GM12864 (cell line): Measurements from ENCODE around the gene FGFBP3.

Experiments
- DNase-seq: peaks from one replicate; pipeline ENCODE4 v3.0.0-alpha.2; 2011; ENCODE audit warnings: low read depth
- H3K4me3 ChIP-seq: 2 replicates; pipeline ENCODE4 v1.5.1; 2011; ENCODE audit warnings: mild to moderate bottlenecking, low read depth, low read length, control low read depth
- TF ChIP-seq, protein P1 (sequence below): IDR thresholded peaks from 2 replicates; pipeline ENCODE4 v1.5.1; 2011; ENCODE audit warnings: low read depth, mild to moderate bottlenecking, moderate library complexity, low read length, control low read depth, inconsistent platforms; ENCODE audit errors: missing control alignments

The FGFBP3 gene

DNA sequence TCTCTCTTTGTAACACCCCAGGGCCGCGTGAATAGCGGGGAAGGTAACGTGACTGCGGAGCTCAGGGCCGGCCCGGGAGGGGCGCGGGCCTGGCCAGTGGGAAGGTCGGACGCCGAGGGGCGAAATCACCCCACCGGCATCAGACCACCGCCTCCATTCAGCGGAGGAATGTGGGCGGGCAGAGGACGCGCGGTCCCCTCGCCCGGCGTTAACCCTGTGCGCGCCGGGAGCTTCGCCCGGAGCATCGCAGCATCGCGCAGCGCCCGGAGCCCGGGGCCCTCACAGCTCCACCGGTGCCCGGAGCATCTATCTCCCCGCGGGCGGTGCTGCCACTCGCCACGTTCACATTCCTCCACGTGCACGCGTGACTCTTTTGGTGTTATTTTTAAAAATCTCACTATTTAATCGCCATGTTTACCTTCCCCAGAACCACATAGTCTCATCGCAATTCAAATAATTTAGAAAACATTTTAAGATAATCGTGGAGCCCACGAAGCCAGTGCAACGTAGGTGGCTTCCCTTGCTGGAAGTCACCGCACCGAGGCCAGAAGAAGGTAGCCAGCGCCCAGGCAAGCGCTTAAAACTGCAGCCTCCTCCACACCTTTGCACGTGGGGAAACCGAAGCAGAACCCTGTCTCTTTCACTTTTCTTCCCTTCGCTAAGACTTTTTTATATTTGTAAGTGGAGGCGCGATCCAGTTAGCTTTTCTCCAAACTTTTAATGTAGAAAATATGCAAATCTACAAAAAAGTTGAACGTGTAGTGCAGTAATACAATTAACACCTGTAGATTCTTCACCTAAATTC, 21.8 kb downstream of the FGFBP3 start:
- H3K4me3 ChIP-seq = peak overlapping the region; percentile 28
- no peak for DNase-seq
- TF ChIP-seq, protein P1, sequence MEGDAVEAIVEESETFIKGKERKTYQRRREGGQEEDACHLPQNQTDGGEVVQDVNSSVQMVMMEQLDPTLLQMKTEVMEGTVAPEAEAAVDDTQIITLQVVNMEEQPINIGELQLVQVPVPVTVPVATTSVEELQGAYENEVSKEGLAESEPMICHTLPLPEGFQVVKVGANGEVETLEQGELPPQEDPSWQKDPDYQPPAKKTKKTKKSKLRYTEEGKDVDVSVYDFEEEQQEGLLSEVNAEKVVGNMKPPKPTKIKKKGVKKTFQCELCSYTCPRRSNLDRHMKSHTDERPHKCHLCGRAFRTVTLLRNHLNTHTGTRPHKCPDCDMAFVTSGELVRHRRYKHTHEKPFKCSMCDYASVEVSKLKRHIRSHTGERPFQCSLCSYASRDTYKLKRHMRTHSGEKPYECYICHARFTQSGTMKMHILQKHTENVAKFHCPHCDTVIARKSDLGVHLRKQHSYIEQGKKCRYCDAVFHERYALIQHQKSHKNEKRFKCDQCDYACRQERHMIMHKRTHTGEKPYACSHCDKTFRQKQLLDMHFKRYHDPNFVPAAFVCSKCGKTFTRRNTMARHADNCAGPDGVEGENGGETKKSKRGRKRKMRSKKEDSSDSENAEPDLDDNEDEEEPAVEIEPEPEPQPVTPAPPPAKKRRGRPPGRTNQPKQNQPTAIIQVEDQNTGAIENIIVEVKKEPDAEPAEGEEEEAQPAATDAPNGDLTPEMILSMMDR = no peak

- no peak for DNase-seq
- H3K4me3 ChIP-seq = no peak overlapping the region; the same call in 1 of the 2 replicates
- TF ChIP-seq, protein P1 = no peak
Observed at GRCh38 chr10:91886954-91887271, 22.4 kb downstream of the FGFBP3 start.

GRCh38 chr10:91885362-91886079, 23.8 kb downstream of the FGFBP3 start:
- TF ChIP-seq, protein P1 = no peak
- H3K4me3 ChIP-seq = no peak overlapping the region
- DNase-seq = no peak

DNA sequence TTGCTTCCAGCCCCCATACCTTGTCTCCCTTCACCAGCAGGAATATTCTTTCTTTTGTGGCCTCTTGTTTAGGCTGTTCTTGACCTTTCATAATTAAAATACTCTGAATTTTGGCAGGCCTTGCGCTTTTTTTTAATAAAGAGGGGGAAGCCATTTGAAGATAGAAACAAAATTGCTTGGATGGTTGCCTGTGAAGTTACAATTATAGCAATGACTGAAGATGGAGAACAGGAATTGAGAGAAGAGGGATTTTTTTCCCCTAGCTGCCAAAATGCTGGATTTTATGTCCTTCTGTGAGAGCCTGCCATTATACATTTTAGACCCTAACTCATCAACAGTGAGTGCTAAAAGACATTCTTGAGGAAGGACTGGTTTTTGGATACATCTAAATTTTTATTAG, 24.8 kb downstream of the FGFBP3 start:
- TF ChIP-seq, protein P1 = no peak
- no peak overlapping the region for H3K4me3 ChIP-seq
- DNase-seq = no peak

DNA sequence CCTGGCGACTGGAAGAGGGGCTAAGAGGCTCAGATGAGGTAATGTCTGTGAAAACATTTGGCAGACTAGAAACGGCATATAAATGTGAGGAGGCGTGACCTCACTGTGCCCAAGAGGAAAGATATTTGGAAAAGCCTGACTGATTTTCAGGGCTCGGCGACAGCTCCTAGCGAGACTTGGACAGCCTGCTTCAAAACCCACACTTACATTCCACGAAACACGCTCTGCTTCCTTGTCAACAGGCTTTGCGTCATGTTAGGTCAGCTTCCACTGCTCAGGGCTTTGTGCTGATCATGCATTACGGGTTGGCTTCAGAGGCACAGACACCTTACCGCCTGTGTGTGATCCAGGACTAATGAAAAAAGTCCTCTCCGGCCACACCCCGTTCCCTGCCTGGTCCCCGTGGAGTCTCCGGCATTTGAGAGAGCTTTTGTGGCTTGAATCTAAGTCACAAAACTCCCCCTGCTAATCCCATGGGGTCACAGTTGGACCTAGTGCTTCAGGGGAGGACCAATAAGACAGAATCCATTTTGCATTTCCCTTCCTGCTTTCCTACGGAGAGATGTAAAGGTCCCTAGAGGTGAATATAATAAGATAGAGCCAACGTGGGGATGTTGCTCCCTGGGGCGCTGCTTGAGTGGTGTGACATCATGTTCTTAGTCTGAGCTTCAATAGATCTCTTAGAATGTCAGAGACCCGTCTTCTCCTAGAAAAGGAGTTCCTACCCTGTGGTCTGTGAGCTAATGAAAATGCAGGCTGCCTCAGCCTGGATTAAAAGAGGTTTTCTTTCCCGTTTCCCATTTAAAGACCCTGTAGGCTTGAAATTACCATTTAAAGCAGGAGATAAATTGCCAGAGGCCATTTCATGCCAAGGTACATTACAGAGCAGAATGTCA, 25.5 kb downstream of the FGFBP3 start:
- H3K4me3 ChIP-seq = no peak overlapping the region
- no peak for DNase-seq
- TF ChIP-seq, protein P1 = no peak

GRCh38 chr10:91880310-91880709, 29.0 kb downstream of the FGFBP3 start:
- TF ChIP-seq, protein P1 = no peak
- no peak for DNase-seq
- H3K4me3 ChIP-seq = no peak overlapping the region
